GM19324 (cell line): ENCODE data around the gene GDPGP1.
A peak's percentile ranks its signal among the peaks of the same experiment; 100 is the strongest.

Source experiments
- ATAC-seq: cut with Tn5 transposase; IDR thresholded peaks from one replicate; pipeline ENCODE4 v1.9.1; 2021; ENCODE audit warnings: mild to moderate bottlenecking, moderate library complexity; ENCODE audit not compliant: unreplicated experiment, low FRiP score

The GDPGP1 gene

GRCh38 chr15:90225047-90225446 is 9.0 kb upstream of the GDPGP1 start:
- no peak for ATAC-seq

- no peak for ATAC-seq
Observed at GRCh38 chr15:90225504-90226234, 8.3 kb upstream of the GDPGP1 start.

- ATAC-seq = no peak
Observed at GRCh38 chr15:90227336-90227735, 6.7 kb upstream of the GDPGP1 start.

DNA sequence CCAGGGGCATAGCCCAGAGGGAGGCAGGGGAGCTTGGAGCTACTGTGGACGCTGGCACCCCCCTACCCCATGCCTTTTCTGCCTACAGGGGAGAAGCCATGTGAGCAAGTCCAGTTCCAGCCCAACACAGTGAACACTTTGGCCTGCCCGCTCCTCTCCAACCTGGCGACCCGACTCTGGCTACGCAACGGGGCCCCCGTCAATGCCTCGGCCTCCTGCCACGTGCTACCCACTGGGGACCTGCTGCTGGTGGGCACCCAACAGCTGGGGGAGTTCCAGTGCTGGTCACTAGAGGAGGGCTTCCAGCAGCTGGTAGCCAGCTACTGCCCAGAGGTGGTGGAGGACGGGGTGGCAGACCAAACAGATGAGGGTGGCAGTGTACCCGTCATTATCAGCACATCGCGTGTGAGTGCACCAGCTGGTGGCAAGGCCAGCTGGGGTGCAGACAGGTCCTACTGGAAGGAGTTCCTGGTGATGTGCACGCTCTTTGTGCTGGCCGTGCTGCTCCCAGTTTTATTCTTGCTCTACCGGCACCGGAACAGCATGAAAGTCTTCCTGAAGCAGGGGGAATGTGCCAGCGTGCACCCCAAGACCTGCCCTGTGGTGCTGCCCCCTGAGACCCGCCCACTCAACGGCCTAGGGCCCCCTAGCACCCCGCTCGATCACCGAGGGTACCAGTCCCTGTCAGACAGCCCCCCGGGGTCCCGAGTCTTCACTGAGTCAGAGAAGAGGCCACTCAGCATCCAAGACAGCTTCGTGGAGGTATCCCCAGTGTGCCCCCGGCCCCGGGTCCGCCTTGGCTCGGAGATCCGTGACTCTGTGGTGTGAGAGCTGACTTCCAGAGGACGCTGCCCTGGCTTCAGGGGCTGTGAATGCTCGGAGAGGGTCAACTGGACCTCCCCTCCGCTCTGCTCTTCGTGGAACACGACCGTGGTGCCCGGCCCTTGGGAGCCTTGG is 5.9 kb upstream of the GDPGP1 start:
- ATAC-seq = no peak

DNA sequence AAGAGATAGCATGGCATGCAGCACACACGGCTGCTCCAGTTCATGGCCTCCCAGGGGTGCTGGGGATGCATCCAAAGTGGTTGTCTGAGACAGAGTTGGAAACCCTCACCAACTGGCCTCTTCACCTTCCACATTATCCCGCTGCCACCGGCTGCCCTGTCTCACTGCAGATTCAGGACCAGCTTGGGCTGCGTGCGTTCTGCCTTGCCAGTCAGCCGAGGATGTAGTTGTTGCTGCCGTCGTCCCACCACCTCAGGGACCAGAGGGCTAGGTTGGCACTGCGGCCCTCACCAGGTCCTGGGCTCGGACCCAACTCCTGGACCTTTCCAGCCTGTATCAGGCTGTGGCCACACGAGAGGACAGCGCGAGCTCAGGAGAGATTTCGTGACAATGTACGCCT is 5.0 kb upstream of the GDPGP1 start:
- no peak for ATAC-seq

GRCh38 chr15:90230071-90230494 is 3.9 kb upstream of the GDPGP1 start:
- ATAC-seq = no peak

DNA sequence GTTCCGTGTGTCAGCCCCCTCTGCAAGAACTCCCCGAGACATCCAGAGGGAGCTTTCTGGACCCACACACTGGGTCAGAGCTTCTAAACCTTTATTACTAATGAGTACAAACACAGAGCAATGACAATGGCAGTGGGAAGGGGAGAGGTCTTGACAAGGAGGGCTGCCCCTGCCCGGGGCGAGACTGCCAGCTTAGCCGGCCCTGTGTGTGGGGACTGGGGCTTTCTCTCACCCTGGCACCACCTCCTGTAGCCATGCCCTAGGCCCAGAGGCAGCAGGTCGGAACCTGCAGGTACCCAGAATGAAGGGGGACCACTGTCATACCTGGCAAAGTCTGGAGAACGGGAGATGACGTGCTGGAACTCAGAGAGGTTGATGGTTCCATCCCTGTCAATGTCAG is 3.4 kb upstream of the GDPGP1 start:
- ATAC-seq = no peak

GRCh38 chr15:90231028-90232017 is 2.7 kb upstream of the GDPGP1 start:
- no peak for ATAC-seq

GRCh38 chr15:90232196-90232595 is 1.8 kb upstream of the GDPGP1 start:
- ATAC-seq = no peak

- no peak for ATAC-seq
Observed at GRCh38 chr15:90232941-90233386, 1.0 kb upstream of the GDPGP1 start.

- peak; percentile 88 for ATAC-seq
Observed at GRCh38 chr15:90233387-90234095, 468 bp upstream of the GDPGP1 start, which contains the start of gene CIB1. CIB1 (minus strand) TSS chr15:90233941; CDS start chr15:90233885, 56 bp downstream.

- no peak for ATAC-seq
Observed at GRCh38 chr15:90239371-90239770, 5.4 kb downstream of the GDPGP1 start.

DNA sequence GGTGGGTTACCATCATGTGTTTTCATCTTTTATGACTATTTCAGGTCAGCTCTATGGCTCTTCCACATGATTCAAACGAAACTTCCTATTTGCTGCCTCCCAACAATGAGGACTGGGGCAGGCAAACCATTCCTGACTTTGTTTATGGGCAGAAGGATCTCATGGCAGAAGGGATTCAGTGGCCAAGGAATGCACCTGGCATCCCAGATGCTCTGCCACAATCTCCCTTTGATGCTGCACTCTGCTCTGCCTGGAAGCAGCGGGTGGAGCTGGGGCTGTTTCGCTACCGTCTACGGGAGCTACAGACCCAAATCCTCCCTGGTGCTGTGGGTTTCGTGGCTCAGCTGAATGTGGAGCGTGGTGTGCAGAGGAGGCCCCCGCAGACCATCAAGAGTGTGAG is 6.8 kb downstream of the GDPGP1 start:
- no peak for ATAC-seq

DNA sequence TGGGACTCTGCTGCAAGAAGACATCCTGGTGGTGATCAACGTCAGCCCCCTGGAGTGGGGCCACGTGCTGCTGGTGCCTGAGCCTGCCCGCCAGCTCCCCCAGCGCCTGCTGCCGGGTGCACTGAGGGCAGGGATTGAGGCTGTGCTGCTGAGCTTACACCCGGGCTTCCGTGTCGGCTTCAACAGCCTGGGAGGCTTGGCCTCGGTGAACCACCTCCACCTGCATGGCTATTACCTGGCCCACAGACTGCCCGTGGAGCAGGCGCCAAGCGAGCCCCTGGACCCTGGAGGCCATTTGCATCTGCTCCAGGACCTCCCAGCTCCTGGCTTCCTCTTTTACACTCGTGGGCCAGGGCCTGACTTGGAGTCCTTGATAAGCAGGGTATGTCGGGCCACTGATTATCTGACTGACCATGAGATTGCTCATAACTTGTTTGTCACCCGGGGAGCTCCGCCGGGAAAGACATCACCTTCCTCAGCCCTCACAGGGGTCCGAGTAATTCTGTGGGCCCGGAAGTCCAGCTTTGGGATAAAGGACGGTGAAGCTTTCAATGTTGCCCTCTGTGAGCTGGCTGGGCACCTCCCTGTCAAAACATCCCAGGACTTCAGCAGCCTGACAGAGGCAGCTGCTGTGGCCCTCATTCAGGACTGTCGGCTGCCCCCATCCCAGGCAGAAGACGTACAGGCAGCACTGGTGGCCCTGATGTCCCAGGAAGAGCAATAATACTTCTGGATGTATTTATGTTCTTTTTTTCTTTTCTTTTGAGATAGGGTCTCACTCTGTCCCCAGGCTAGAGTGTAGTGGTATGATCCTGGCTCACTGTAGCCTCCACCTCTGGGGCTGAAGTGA is 7.6 kb downstream of the GDPGP1 start:
- no peak for ATAC-seq

DNA sequence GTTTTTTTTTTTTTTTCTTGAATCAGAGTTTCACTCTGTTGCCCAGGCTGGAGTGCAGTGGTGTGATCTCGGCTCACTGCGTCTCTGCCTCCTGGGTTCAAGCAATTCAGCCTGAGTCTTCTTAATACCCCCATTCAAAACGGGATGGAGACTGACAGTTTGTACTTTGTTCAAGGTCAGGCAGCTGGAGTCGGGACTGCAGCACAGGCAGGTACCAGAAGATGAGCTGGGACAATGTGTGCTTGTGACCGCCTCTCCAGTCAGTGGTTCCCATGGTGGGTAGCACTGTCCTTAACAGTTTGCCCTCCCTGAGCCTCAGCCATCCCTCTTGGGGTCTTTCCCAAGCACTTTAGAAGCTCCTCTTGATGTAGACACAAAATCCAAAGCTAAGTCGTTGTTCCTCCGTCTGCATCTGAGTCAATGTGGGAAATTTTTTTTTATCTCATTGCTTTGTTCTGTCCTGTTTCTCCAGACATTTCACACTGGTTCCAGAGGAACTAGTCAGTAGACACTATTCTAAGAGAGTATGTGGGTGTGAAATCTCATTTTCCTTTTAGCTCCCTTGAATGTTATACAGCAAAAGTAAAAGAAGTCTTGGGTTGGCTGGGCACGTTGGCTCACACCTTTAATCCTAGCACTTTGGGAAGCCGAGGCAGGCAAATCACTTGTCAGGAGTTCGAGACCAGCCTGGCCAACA is 10.1 kb downstream of the GDPGP1 start:
- no peak for ATAC-seq

- ATAC-seq = no peak
Observed at GRCh38 chr15:90248789-90249202, 14.8 kb downstream of the GDPGP1 start.

DNA sequence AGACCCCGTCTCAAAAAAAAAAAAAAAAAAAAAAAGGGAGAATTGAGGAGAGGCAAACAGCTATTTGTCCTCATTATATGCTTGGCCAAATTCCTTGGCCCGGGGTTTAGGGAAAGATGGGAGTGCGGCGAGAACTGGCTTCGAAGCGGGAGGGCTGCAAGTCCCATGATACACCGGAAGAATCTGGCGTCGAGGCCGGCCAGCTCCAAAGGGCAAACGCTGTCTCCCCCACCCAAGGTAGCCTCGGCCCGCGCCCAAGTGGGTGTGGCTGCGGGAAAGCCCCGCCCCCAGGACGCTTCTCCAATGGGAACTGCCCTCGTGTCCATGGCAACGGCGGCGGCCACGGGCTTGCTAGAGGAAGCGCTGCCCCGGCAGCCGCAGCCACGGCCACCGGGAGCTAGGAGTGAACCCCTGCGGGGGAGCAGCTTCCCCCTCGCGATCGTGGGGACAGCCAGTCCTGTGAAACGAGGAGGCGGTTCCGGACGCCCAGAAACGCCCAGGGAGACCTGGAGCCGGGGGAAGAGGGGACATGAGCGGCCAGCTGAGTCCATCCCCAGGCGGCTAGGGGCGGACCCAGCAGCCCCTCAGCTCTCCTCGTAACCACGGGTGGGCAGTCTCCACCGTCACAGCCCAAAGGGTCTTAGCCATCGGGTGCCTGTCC is 15.3 kb downstream of the GDPGP1 start, which contains the start of gene TTLL13:
Gene TTLL13, plus strand, starts transcription at position 354 of the 661 bp plus-strand sequence. CDS start 1,075 bp downstream, outside the sequence.
- no peak for ATAC-seq
